ENCODE results near the gene C1orf21.
"Not testable (repeated sequence)": the region's sequence is repeated elsewhere in the genome, so short reads cannot be mapped to it uniquely, and the experiment has no call there.

C1orf21 gene

GRCh38 chr1:184608581-184608980 is 221.8 kb downstream of the C1orf21 start:
- DNase-seq: peak; percentile 38

- DNase-seq: peak; percentile 25
These were observed 222.2 kb downstream of the C1orf21 start for GRCh38 chr1:184608990-184609389.

DNA sequence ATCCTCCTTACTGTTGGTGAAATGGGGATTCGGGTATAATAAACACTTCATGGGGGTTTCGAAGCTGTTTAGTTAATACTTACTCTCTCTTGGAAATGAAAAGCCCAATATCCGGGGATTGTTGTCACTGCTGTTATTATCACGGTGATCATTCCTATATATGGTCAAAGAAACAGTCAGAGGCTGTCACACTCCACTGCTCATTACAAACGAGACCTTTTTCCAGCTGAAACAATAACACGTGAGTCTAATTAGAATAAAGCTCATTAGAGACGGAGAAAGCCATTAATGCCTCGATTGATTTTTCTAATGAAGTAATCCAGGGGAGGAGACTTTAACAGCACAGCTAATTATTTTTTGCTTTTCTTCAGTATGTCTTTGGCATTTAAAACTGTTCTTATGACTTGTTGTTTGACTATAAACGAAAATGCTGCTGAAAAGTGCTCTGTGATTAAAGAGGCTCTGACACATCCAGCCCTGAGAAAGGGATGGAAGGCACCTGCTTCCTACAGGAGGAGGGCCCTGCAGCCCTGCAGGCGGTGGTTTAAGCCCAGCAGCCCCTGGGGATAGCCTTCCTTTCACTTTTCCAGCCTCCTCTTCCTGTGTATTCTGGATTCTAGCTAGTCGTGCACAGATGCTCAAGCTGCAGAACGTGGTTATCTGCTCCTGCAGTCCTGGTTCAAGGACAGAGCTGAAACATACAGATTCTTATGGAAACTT is 224.2 kb downstream of the C1orf21 start:
- DNase-seq: peak; percentile 95

- DNase-seq: not testable (repeated sequence)
These were observed 225.4 kb downstream of the C1orf21 start for GRCh38 chr1:184612229-184612628.

- no peak for DNase-seq
These were observed 227.8 kb downstream of the C1orf21 start for GRCh38 chr1:184614667-184615066.

- no peak for DNase-seq
These were observed 228.5 kb downstream of the C1orf21 start for GRCh38 chr1:184615301-184615700.

GRCh38 chr1:184616504-184616903 is 229.7 kb downstream of the C1orf21 start:
- no peak for DNase-seq

DNA sequence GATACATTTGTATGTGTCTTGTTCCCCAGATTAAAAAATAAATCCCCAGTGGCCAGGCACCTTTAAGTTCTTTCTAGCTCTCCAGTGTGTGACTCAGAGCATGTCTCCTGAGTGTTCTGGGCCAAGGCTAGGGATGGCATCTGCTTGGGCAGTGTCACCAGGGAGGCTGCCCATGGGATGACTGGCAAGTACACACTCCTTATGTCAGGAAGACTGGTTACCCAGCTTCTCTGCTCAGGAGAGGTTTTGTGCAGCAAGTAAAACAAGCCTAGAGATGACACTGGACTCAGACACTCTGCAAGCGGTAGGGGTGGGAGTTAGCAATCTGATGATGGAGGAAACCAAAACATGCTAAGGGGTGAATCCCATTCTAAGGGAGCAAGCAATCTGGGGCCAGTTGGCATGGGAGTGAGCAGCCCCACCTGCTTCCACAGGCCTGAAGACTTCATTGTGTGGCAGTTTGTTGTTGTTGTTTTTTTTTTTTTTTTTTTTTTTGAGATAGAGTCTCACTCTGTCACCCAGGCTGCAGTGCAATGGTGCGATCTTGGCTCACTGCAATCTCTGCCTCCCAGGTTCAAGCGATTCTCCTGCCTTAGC is 230.7 kb downstream of the C1orf21 start:
- DNase-seq: no peak

DNA sequence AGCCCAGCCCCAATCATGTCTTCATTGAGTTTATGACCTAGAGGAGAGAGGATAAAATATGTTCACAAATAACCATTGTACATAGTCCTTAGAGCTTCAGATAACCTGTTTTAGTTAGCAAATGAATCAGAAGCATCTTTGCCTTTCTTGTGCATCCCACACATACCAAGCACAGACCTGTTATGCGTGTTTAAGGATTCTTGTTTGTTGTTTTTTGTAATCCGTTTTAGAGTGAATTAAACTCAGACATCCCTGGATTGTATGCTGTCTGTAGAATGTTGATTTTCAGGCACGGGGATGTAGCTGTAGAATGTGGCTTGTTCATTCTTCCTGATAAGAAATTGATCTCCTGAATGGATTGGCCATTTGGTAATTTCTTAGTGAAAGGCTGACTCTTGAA is 232.0 kb downstream of the C1orf21 start:
- no peak for DNase-seq

GRCh38 chr1:184620469-184620868 is 233.6 kb downstream of the C1orf21 start:
- no peak for DNase-seq

DNA sequence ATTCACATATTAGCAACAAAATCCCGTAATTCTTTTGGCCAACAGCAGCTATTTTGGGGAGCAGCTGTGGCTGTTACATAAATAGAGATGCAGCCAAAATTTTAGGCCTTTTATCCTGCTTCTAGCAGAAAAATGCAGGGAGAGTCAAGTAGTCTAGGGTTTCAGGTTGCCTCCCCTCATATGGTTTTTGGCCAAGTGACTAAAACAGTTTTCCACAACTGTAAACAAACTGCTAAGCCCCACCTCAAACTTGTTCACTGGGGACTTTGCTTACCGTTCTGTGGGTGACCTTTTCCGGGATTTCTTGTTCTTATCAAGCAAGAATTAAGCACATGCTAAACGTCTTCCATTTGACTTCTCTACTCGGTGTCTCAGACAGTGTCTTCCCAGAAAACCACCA is 234.4 kb downstream of the C1orf21 start:
- DNase-seq: peak; percentile 22

- DNase-seq: peak; percentile 98
These were observed 235.5 kb downstream of the C1orf21 start for GRCh38 chr1:184622136-184622823.

DNA sequence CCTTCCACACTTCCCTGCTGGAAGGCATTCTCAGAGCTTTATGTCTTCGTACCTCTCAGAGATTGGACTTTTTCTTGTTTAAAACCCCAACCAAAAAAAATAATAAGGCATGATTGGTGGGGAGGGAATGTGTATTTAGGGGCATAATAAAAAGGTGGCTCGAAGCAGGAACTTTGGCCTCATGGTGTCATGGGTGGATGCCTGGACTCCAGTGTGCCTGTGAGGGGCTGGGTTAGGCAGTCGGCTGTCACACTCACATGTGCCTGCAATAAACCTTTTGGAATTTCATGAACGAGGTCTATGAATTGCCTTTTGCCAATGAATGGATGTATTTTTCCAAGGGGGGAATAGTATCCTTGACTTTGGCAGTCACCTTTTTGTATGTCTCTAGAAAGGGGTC is 236.6 kb downstream of the C1orf21 start:
- DNase-seq: no peak

GRCh38 chr1:184624051-184624450 is 237.2 kb downstream of the C1orf21 start:
- DNase-seq: peak; percentile 39

DNA sequence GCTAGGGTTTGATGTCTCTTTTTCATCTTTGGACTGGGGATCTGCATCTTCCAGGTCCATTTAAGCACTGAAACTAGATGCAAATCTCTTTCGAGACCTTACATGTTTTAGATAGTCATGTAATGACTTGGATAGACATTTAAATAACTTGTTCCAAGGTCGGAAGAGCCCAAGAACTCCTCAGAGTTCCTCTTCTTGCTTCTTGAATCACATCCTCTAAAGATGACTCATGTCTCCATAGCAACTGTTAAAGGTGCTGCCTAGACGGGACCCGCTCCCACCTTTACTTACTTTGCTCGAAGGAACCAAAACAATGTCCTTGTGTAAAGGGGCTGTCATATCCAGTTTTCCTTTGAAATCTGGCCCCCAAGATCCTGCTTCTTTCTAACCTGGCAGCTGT is 237.8 kb downstream of the C1orf21 start:
- DNase-seq: no peak

DNA sequence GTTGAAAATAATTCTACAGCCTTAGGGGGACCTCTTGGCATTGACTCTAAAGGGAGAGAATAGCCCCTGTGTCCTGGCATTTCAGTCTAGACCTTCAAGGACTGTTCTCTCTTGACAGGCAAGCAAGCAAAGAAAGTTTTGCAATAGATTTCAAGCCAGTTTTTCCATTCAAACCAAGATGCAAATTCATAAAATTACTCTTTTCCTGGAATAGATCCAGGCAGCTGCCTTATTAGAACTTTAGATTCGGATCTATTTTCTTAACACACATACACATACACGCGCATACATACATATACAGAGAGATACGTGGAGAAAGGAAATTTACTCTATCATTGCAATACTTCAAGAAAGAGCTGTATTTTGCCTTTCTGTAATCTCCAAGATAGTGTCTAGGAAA is 238.4 kb downstream of the C1orf21 start:
- DNase-seq: no peak

DNA sequence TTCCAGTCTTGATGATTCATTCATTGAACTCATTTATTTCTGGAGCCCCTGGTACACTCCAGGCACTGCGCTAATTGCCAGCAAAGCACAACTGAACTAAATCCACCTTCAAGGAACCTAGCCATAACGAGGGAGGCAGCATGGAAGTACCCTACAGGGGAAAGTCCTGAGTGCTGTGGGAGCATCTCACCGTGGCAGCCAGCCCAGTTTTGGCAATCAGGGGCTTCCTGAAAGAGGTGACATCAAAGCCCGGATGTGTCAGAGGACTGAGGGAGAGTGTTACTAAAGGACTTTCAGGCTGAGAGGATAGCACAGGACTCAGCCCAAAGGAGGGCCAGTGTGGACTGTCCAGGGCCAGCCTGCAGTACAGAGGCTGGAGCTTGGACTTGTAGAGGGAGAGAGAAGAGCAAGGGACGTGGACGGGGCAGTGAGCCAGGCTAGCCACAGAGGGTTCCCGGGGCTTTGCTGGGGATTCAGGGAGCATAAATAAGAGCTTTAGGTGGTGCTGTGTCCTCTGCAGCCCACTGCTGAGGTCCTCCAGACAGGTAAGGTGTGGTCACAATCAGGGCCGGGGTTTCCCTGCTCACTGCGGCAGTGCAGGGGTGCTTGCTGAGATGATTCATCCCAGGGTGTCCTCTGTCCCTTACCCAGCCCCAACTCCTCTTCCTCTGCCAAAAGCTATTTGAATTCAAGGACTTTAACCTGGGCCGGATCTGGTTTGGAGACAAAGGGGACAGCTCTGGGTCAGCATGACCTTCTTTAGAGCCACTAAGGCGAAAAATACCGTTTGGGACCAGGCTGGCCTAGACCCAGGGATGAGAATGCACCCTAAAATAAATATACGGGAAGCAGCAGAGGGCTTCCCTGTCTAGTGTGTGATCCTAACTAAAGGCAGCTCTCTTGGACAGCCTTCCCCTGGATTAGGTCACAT is 239.5 kb downstream of the C1orf21 start:
- DNase-seq: no peak

- no peak for DNase-seq
These were observed 240.1 kb downstream of the C1orf21 start for GRCh38 chr1:184627007-184627341.

- DNase-seq: no peak
These were observed 242.4 kb downstream of the C1orf21 start for GRCh38 chr1:184629266-184629665.

- no peak for DNase-seq
These were observed 243.8 kb downstream of the C1orf21 start for GRCh38 chr1:184630679-184631060.

GRCh38 chr1:184632415-184633175 is 245.8 kb downstream of the C1orf21 start:
- no peak for DNase-seq

DNA sequence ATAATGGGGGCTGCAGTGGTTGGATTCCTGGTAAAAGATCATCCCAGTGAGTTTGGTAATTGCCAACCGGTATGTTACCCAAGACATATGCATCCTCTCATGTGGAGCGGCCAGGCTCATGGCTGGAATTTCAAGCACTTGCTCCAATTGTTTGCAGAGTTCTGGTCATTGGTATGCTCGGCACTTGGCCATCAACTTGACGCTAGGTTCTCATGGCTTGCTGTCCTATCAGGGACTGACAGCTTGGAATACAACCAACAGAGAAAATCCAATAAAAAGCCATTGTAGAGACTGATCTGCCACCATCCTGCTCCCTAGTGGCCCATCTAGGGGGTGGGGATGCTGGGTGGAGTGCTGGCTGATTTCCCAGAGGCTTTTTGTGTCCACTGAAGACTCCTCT is 247.0 kb downstream of the C1orf21 start:
- no peak for DNase-seq

Data from NCI-H69 (cell line).